C4-2B (cell line): ENCODE data around the gene RDH8.

Experiments
- H3K27ac ChIP-seq: fragments of 450-650 bp; 2 replicates; pipeline ENCODE4 v1.5.1; 2017
- CTCF ChIP-seq: fragments of 450-650 bp; conservative IDR thresholded peaks from 2 replicates; pipeline ENCODE4 v1.5.1; 2017; ENCODE audit warnings: mild to moderate bottlenecking
- ZFX ChIP-seq: fragments of 450-650 bp; IDR thresholded peaks from 2 replicates; pipeline ENCODE4 v1.6.1; 2017

RDH8 gene

GRCh38 chr19:10013316-10013715, at the start of gene RDH8:
TSS of gene RDH8 (plus strand) at chr19:10013483. CDS start at chr19:10013498, 15 bp downstream.
- no peak within 1 kb of the TSS for H3K27ac ChIP-seq

GRCh38 chr19:9966024-9966423, 47.3 kb upstream of the RDH8 start:
- H3K27ac ChIP-seq: no peak overlapping the region
- TF ChIP-seq ZFX (no peak), CTCF (no peak)

More at GRCh38 chr19:10013316-10013715, at the start of gene RDH8:
- TF ChIP-seq CTCF: no peak

GRCh38 chr19:9966448-9966847, 46.8 kb upstream of the RDH8 start:
- H3K27ac ChIP-seq: no peak overlapping the region
- no peak for TF ChIP-seq CTCF
- no peak for TF ChIP-seq ZFX

- H3K27ac ChIP-seq: no peak overlapping the region
- TF ChIP-seq ZFX (no peak), CTCF (no peak)
These were observed 46.0 kb upstream of the RDH8 start for GRCh38 chr19:9967326-9967725.

GRCh38 chr19:9968820-9969687, 44.2 kb upstream of the RDH8 start:
- H3K27ac ChIP-seq: no peak overlapping the region
- TF ChIP-seq CTCF (no peak), ZFX (no peak)

- no peak overlapping the region for H3K27ac ChIP-seq
- TF ChIP-seq CTCF (no peak), ZFX (no peak)
These were observed 43.7 kb upstream of the RDH8 start for GRCh38 chr19:9969688-9969975.

- H3K27ac ChIP-seq: no peak overlapping the region
- no peak for TF ChIP-seq CTCF
- no peak for TF ChIP-seq ZFX
These were observed 42.8 kb upstream of the RDH8 start for GRCh38 chr19:9970481-9970880.
